GM12878 (cell line): ENCODE data around the gene ISL2. TPM values are rescaled to one million over a fixed set of nuclear protein-coding genes. Genes with fewer than 3 reads are reported as not detected.
A peak's percentile ranks its signal among the peaks of the same experiment; 100 is the strongest.

ENCODE experiments used
- ATAC-seq: fragments of 200-7000 bp; cut with Tn5 transposase; 3 replicates; pipeline ENCODE4 v1.9.1; 2020; ENCODE audit warnings: mild to moderate bottlenecking, moderate library complexity
- BruUV-seq: library from RNA; stranded (reverse); fragments of 400-500 nt; replicated peaks from 2 replicates; lab custom pipeline; 2021; lab: Mats Ljungman, UMichigan
- CTCF ChIA-PET: fragments of 300-600 bp; sonication (Branson Sonifier 250); formaldehyde crosslinking; extraction: SDS; loops from one replicate; lab custom pipeline; 2021; ENCODE audit warnings: inconsistent platforms; lab: Yijun Ruan, JAX
- POLR2A ChIA-PET: fragments of 350-600 bp; formaldehyde crosslinking; extraction: SDS; loops from one replicate; lab custom pipeline; 2021; ENCODE audit warnings: inconsistent platforms; lab: Charles Lee
- RAD21 ChIA-PET: fragments of 300-600 bp; sonication (Branson Sonifier 250); formaldehyde crosslinking; loops from one replicate; lab custom pipeline; 2023; ENCODE audit warnings: antibody characterized with exemption; ENCODE audit not compliant: unreplicated experiment; lab: Charles Lee
- SMC1A ChIA-PET: fragments of 300-600 bp; sonication (Branson Sonifier 250); formaldehyde crosslinking; loops from one replicate; lab custom pipeline; 2023; ENCODE audit not compliant: unreplicated experiment, uncharacterized antibody; lab: Charles Lee
- DNase-seq: peaks from one replicate; pipeline ENCODE4 v3.0.0-alpha.2; 2011; ENCODE audit warnings: low read depth, low spot score
- FAIRE-seq: peaks from 3 replicates; lab custom pipeline; 2011; peaks lifted over from hg19 to GRCh38; lab: Jason Lieb, UNC
- H2AFZ ChIP-seq: 2 replicates; pipeline ENCODE4 v1.6.0; 2011; ENCODE audit warnings: low read depth, low read length, control low read depth; ENCODE audit not compliant: control insufficient read depth
- H3K27ac ChIP-seq: 2 replicates; pipeline ENCODE4 v1.5.1; 2011; ENCODE audit warnings: control low read depth; ENCODE audit not compliant: control insufficient read depth, insufficient read depth
- H3K27me3 ChIP-seq, 2 experiments: replicated peaks in 1 of 2; 2 replicates each; pipeline versions ENCODE4 v1.6.0 to v1.6.1; 2011; ENCODE audit warnings: low read length in 1 of 2; ENCODE audit not compliant: control insufficient read depth in 2 of 2, insufficient read depth in 2 of 2
- H3K36me3 ChIP-seq, 2 experiments: 2 replicates each; pipeline ENCODE4 v1.5.1; 2011; ENCODE audit warnings: low read length in 1 of 2; ENCODE audit not compliant: control insufficient read depth in 2 of 2, insufficient read depth in 2 of 2
- H3K4me1 ChIP-seq: 2 replicates; pipeline ENCODE4 v1.6.1; 2011; ENCODE audit warnings: mild to moderate bottlenecking, low read length, moderate library complexity, mixed read lengths; ENCODE audit not compliant: control insufficient read depth, insufficient read depth
- H3K4me2 ChIP-seq: 2 replicates; pipeline ENCODE4 v1.6.0; 2011; ENCODE audit warnings: control low read depth; ENCODE audit not compliant: control insufficient read depth, insufficient read depth
- H3K4me3 ChIP-seq: fragments of 200-600 bp; sonication (generic); 2 replicates; pipeline ENCODE4 v1.5.1; 2016
- H3K79me2 ChIP-seq: 2 replicates; pipeline ENCODE4 v1.6.0; 2011; ENCODE audit warnings: low read length; ENCODE audit not compliant: control insufficient read depth, insufficient read depth
- H3K9ac ChIP-seq: 2 replicates; pipeline ENCODE4 v1.8.0; 2011; ENCODE audit warnings: low read length, control low read depth, mixed read lengths; ENCODE audit not compliant: control insufficient read depth, insufficient read depth
- H3K9me3 ChIP-seq: replicated peaks from 3 replicates; pipeline ENCODE4 v1.5.1; 2011; ENCODE audit warnings: mild to moderate bottlenecking, low read length; ENCODE audit not compliant: control insufficient read depth, insufficient read depth
- H4K20me1 ChIP-seq: 2 replicates; pipeline ENCODE4 v1.6.0; 2011; ENCODE audit not compliant: control insufficient read depth, insufficient read depth
- ASH2L ChIP-seq: fragments of 300-600, 200-600 bp; sonication (generic); IDR thresholded peaks from 2 replicates; pipeline ENCODE4 v1.6.1; 2017; ENCODE audit warnings: low read depth, mild to moderate bottlenecking, borderline replicate concordance
- E4F1 ChIP-seq: fragments of 450-650 bp; IDR thresholded peaks from 2 replicates; pipeline ENCODE4 v1.6.1; 2018; ENCODE audit warnings: borderline replicate concordance, mild to moderate bottlenecking; ENCODE audit not compliant: partially characterized antibody
- ESRRA ChIP-seq: IDR thresholded peaks from 2 replicates; pipeline ENCODE4 v1.6.1; 2012; ENCODE audit warnings: mild to moderate bottlenecking, low read length, improper control_type of control experiment
- KLF5 ChIP-seq: fragments of 450-650 bp; IDR thresholded peaks from 2 replicates; pipeline ENCODE4 v1.6.1; 2014; ENCODE audit warnings: mild to moderate bottlenecking; ENCODE audit not compliant: partially characterized antibody
- MEF2B ChIP-seq: fragments of 450-650 bp; IDR thresholded peaks from 2 replicates; pipeline ENCODE4 v1.6.1; 2018; ENCODE audit warnings: mild to moderate bottlenecking, moderate library complexity; ENCODE audit not compliant: partially characterized antibody, poor library complexity, severe bottlenecking
- MLLT1 ChIP-seq: fragments of 450-650 bp; IDR thresholded peaks from 2 replicates; pipeline ENCODE4 v1.6.1; 2016; ENCODE audit warnings: mild to moderate bottlenecking
- NR2F1 ChIP-seq: fragments of 450-650 bp; conservative IDR thresholded peaks from 2 replicates; pipeline ENCODE4 v1.6.1; 2017; ENCODE audit warnings: mild to moderate bottlenecking
- PAX8 ChIP-seq: fragments of 450-650 bp; IDR thresholded peaks from 2 replicates; pipeline ENCODE4 v1.6.1; 2017; ENCODE audit warnings: mild to moderate bottlenecking, moderate library complexity
- POLR2A ChIP-seq: IDR thresholded peaks from 2 replicates; pipeline ENCODE4 v1.6.1; 2011; ENCODE audit warnings: low read depth, mild to moderate bottlenecking, low read length
- POLR2AphosphoS2 ChIP-seq: IDR thresholded peaks from 2 replicates; pipeline ENCODE4 v1.6.1; 2011; ENCODE audit warnings: low read depth, mild to moderate bottlenecking, low read length, improper control_type of control experiment, moderate library complexity
- SIX5 ChIP-seq: IDR thresholded peaks from 2 replicates; pipeline ENCODE4 v1.6.1; 2011; ENCODE audit warnings: mild to moderate bottlenecking, low read depth, low read length, moderate library complexity; ENCODE audit not compliant: severe bottlenecking
- TARDBP ChIP-seq: IDR thresholded peaks from 2 replicates; pipeline ENCODE4 v1.6.1; 2016; ENCODE audit warnings: borderline replicate concordance
- ZNF622 ChIP-seq: fragments of 450-650 bp; IDR thresholded peaks from 2 replicates; pipeline ENCODE4 v1.6.1; 2017; ENCODE audit warnings: mild to moderate bottlenecking, inconsistent platforms
- ZSCAN29 ChIP-seq: fragments of 450-650 bp; IDR thresholded peaks from 2 replicates; pipeline ENCODE4 v1.6.1; 2017; ENCODE audit warnings: mild to moderate bottlenecking, moderate library complexity
- WGBS: methylation state at CpG from one replicate; pipeline ENCODE4 v1.1.6; 2016; ENCODE audit warnings: low lambda C conversion rate; ENCODE audit not compliant: insufficient replicate concordance, insufficient coverage; ENCODE audit errors: missing lambda C conversion rate; 5-methylcytosine and 5-hydroxymethylcytosine counted together
- in situ Hi-C: fragments of 300-500 bp; cut with MboI; formaldehyde crosslinking; loops from 9 replicates; pipeline ENCODE4 v1.14.3; 2018; ENCODE audit warnings: mixed read lengths
- intact Hi-C: fragments of 100-400 bp; cut with micrococcal nuclease; formaldehyde crosslinking; loops from one replicate; pipeline ENCODE4 v1.14.2; 2022; ENCODE audit not compliant: unreplicated experiment
- polyA plus RNA-seq, 11 experiments: library from polyadenylated mRNA; depleted of rRNA in 4 of 11; unstranded in 6 of 11; stranded (reverse) in 5 of 11; fragments of >200 nt; fragmentation: Nextera tagmentation in 4 of 11; fragmentation: Illumina TruSeq in 1 of 11; extraction: Ambion mirVana in 4 of 11; extraction: Trizol in 1 of 11; gene quantifications; 1 replicate in 1 of 11; 2 replicates in 10 of 11; pipeline versions ENCODE4 v1.2.1 to v1.2.3, GENCODE V29; 2011 to 2016; ENCODE audit warnings: inconsistent platforms in 2 of 11, missing spikeins in 2 of 11, low read depth in 1 of 11
- total RNA-seq, 4 experiments: library from RNA; depleted of rRNA in 3 of 4; stranded (reverse); fragments of >200 nt in 3 of 4; fragmentation: Illumina TruSeq in 1 of 4; extraction: Trizol in 1 of 4; gene quantifications; 2 replicates each; pipeline versions ENCODE4 v1.2.1 to v1.2.3, GENCODE V29; 2013 to 2021

Gene ISL2
- total and polyA plus RNA-seq, 10 of the 15 experiments (the other 5 are each of a cell fraction or from before 2014, with no cell fraction given): 0.05 to 0.26 (median 0.08) TPM; not detected in 7

GRCh38 chr15:76298986-76299385, 37.6 kb upstream of the ISL2 start:
- BruUV-seq: no TSS peak

GRCh38 chr15:76299786-76300185, 36.8 kb upstream of the ISL2 start:
- BruUV-seq: no TSS peak
- ChIA-PET CTCF (interaction anchor here (1.0 kb wide), 1 partner anchor 110 kb away, joined by 3 read pairs; no protein-coding TSS in a partner anchor), POLR2A (interaction anchor here (1.4 to 1.8 kb wide), 2 partner anchors 9 to 10 kb away, joined by 6 to 7 read pairs; no protein-coding TSS in a partner anchor), SMC1A (interaction anchor here (0.5 to 1.7 kb wide), 2 partner anchors 10 to 27 kb away, joined by 3 to 5 read pairs; no protein-coding TSS in a partner anchor), RAD21 (interaction anchor here (1.8 kb wide), 1 partner anchor 10 kb away, joined by 3 read pairs; no protein-coding TSS in a partner anchor)
- FAIRE-seq (no peak), ATAC-seq (no peak), DNase-seq (no peak)
- peaks cover 6% of the 10 kb centered on the region for H3K4me1 ChIP-seq
- H4K20me1 ChIP-seq: peaks cover 3% of the 10 kb centered on the region; the same call in 1 of the 2 replicates
- H2AFZ ChIP-seq: no peak overlapping the region
- TF ChIP-seq POLR2AphosphoS2 (no peak), POLR2A (no peak), E4F1 (no peak), ZSCAN29 (no peak), MLLT1 (no peak), ASH2L (no peak), SIX5 (no peak), ZNF622 (no peak)
- intact Hi-C loops (no loop called here), in situ Hi-C loops (no loop called here)
- H3K27me3 ChIP-seq: no peaks in the 10 kb centered on the region
- 100% methylated on average over 1 of the region's 1 CpG for WGBS
- H3K9me3 ChIP-seq: no peaks in the 10 kb centered on the region; the same call in 1 of the 3 replicates
- peaks cover 79% of the 10 kb centered on the region for H3K79me2 ChIP-seq
- peaks cover 0 to 9% of the 10 kb centered on the region in 2 experiments; a peak in 1 of 4 replicates for H3K36me3 ChIP-seq
- H3K4me3 ChIP-seq: no peak overlapping the region
- no peak overlapping the region; the same call in 1 of the 2 replicates for H3K4me2 ChIP-seq
- H3K9ac ChIP-seq: no peak overlapping the region
- H3K27ac ChIP-seq: no peak overlapping the region

More at GRCh38 chr15:76298986-76299385, 37.6 kb upstream of the ISL2 start:
- ATAC-seq: peak; percentile 51; the same call in 2 of the 3 replicates
- no peak for DNase-seq
- ChIA-PET CTCF (no interaction called here), SMC1A (interaction anchor here (1.1 to 2.6 kb wide), 4 partner anchors 8 to 11 kb away, joined by 3 to 12 read pairs (median 8); no protein-coding TSS in a partner anchor), RAD21 (no interaction called here), POLR2A (no interaction called here)
- H2AFZ ChIP-seq: no peak overlapping the region
- no peak overlapping the region for H3K27ac ChIP-seq
- peaks cover 77% of the 10 kb centered on the region for H3K79me2 ChIP-seq
- no peak for TF ChIP-seq NR2F1
- no peak for TF ChIP-seq ESRRA
- no peak for TF ChIP-seq TARDBP
- no peak for TF ChIP-seq MEF2B
- TF ChIP-seq PAX8: no peak
- no peak for TF ChIP-seq KLF5
- peaks cover 6% of the 10 kb centered on the region for H3K4me1 ChIP-seq
- peaks cover 0 to 7% of the 10 kb centered on the region in 2 experiments; a peak in 1 of 4 replicates for H3K36me3 ChIP-seq
- H3K9me3 ChIP-seq: no peaks in the 10 kb centered on the region; the same call in 2 of the 3 replicates
- no peaks in the 10 kb centered on the region for H3K27me3 ChIP-seq
- no peak for FAIRE-seq
- in situ Hi-C loops (no loop called here), intact Hi-C loops (no loop called here)
- no peak overlapping the region for H3K9ac ChIP-seq
- H3K4me3 ChIP-seq: no peak overlapping the region
- 47% methylated on average over 3 of the region's 3 CpGs for WGBS
- peaks cover 3% of the 10 kb centered on the region; the same call in 1 of the 2 replicates for H4K20me1 ChIP-seq
- no peak overlapping the region for H3K4me2 ChIP-seq
